Measurements from ENCODE around the gene PRRT1.
"Not testable (repeated sequence)": the region's sequence is repeated elsewhere in the genome, so short reads cannot be mapped to it uniquely, and the experiment has no call there.

PRRT1 gene

GRCh38 chr6:32190911-32191677, 39.4 kb upstream of the PRRT1 start:
- peaks cover 70% of the 10 kb centered on the region for H3K4me1 Mint-ChIP-seq (ENCODE audit: low read depth)
- H3K27me3 Mint-ChIP-seq: no peaks in the 10 kb centered on the region
- peak overlapping the region; percentile 94 for H3K4me3 Mint-ChIP-seq
- H3K36me3 Mint-ChIP-seq: peaks cover 7% of the 10 kb centered on the region
- peak overlapping the region; percentile 97 for H3K27ac Mint-ChIP-seq
- H3K9me3 Mint-ChIP-seq (ENCODE audit: low read depth): no peaks in the 10 kb centered on the region

DNA sequence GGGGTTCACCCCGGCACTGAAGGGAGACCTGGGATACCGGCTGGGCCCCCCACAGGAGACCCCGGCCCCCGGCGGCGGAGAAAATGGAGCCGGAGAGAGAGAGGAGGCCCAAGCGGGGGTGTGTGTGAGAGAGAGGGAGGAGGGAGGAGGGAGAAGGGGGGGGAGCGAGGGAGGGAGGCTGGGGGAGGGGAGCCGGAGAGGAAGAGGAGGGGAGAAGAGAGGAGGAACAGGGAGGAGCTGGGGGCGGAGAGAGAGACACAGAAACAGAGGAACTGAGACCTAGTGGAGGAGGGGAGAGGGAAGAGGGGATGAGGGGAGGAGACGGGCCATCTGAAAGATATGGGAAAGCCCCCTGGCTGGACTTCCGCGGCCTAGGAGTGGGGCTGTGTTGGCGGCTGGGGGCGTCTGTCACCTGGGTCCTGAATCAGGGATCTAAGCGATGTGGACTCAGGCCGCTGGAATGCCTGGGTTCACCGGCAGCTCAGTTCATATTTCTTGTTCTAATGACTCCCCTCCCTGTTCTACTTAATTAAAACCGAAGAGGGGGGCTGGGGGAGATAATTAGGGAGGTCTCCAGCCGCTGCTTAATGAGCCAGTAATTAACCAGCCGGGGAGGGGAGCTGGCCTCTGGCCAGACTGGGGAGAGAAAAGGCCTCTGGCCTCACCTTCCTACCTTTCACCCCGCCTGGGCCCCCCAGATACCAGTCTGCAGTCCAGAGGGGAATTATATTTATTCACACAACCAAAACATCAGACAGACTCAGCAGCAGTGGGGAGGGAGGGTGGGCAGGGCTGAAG, 38.5 kb upstream of the PRRT1 start, which contains the start of gene PBX2:
TSS of gene PBX2 (minus strand) at position 149 of the 798 bp plus-strand sequence. CDS start 287 bp downstream, outside the sequence.
- Mint-ChIP-seq H3K27me3 (no peaks in the 10 kb centered on the region), H3K4me1 (ENCODE audit: low read depth) (peaks cover 75% of the 10 kb centered on the region), H3K27ac (peak within 1 kb of the TSS; percentile 97), H3K4me3 (peak within 1 kb of the TSS; percentile 95), H3K9me3 (ENCODE audit: low read depth) (no peaks in the 10 kb centered on the region), H3K36me3 (peaks cover 11% of the 10 kb centered on the region)

DNA sequence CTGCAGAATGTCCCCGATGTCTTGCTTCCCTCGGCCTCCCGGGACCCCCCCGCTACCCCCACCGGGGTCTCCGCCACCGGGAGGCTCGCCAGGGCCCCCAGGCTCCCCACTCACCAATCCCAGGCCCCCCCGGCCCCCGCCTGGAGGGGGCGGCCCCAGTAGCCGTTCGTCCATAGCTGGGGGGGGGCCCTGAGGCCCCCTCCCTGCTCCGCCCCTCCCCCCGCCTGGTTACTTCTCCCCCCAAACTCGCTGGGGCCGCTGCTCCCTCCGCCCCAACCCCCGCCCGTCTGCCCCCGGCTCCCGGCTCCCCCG, 38.0 kb upstream of the PRRT1 start:
- Mint-ChIP-seq H3K4me3 (peak overlapping the region; percentile 95), H3K27me3 (no peaks in the 10 kb centered on the region), H3K27ac (peak overlapping the region; percentile 94)

GRCh38 chr6:32189069-32189741, 37.5 kb upstream of the PRRT1 start:
- H3K36me3 Mint-ChIP-seq: peaks cover 11% of the 10 kb centered on the region

More for the DNA sequence above, 38.0 kb upstream of the PRRT1 start:
- peaks cover 72% of the 10 kb centered on the region for H3K4me1 Mint-ChIP-seq (ENCODE audit: low read depth)
- no peaks in the 10 kb centered on the region for H3K9me3 Mint-ChIP-seq (ENCODE audit: low read depth)
- H3K36me3 Mint-ChIP-seq: peaks cover 11% of the 10 kb centered on the region

DNA sequence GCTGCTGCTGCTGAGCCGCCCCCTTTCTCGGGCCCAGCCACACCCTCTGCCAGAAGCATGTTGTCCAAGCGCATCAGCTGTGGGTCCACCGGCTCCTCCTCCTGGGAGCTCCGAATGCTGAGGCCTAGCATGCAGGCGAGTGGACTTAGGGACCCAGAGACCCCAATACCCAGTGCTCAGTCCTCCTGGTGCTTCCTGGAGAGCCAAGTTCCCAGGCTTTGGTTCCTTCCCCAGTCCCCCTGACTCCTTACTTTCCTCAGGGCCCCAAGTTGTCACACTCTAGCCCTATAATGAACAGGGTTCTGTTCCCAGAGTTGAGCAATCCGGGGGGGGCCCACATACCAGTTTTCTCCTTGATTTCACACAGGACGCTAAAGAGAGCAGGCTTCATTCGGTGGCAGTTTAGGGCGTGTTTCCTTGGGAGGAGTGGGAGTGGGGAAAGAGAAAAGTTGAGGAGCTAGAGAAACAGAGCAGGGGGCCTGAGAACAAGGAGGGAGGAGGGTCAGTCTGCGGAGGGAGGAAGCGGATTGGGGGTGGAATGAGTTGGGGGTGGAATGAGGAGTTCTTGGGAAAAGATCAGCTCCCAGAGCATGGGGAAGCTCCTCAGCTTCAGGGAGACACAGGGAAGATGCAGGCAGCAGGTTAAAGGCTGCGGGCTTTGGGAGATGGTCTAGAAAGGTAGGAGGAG, 36.8 kb upstream of the PRRT1 start:
- Mint-ChIP-seq H3K4me3 (peak overlapping the region; percentile 95), H3K9me3 (ENCODE audit: low read depth) (no peaks in the 10 kb centered on the region), H3K4me1 (ENCODE audit: low read depth) (peaks cover 62% of the 10 kb centered on the region), H3K27ac (peak overlapping the region; percentile 94), H3K36me3 (peaks cover 11% of the 10 kb centered on the region), H3K27me3 (no peaks in the 10 kb centered on the region)

More at GRCh38 chr6:32189069-32189741, 37.5 kb upstream of the PRRT1 start:
- Mint-ChIP-seq H3K27me3 (no peaks in the 10 kb centered on the region), H3K9me3 (ENCODE audit: low read depth) (no peaks in the 10 kb centered on the region), H3K27ac (peak overlapping the region; percentile 94), H3K4me3 (peak overlapping the region; percentile 95), H3K4me1 (ENCODE audit: low read depth) (peaks cover 68% of the 10 kb centered on the region)

DNA sequence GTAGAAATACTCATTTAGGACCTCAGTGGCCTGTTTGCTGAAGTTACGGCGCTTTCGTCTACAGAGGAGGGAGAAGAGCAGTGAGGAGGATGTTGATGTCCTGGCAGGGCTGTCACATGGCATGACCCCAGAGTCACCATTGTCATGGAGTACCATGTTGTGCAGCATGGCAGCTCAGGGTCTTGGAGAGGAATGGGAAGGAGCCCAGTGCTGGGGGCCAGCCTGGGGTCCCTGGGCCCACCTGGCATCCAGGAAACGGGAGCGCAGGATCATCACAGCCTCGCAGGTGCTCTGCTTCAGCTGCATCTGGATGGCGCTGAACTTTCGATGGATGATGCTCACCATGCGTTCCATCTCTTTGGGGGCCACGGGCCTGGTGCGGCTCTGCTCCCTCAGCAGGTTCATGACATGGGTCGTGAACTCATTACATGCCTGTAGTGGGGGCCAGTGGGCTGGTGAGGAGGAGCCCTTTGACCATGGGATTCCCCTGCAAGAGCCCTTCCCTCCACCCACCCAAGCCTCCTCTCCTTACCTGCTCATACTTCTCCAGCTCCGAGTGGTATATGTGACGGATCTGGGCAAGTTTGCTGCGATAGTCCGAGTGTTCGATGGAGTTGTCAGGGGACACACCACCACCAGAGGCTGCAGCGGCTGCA, 36.1 kb upstream of the PRRT1 start:
- Mint-ChIP-seq H3K4me3 (peak overlapping the region; percentile 95), H3K4me1 (ENCODE audit: low read depth) (peaks cover 56% of the 10 kb centered on the region), H3K36me3 (peaks cover 11% of the 10 kb centered on the region), H3K27ac (peak overlapping the region; percentile 94)
- H3K27me3 Mint-ChIP-seq; H3K9me3 Mint-ChIP-seq (ENCODE audit: low read depth): not testable (repeated sequence)

DNA sequence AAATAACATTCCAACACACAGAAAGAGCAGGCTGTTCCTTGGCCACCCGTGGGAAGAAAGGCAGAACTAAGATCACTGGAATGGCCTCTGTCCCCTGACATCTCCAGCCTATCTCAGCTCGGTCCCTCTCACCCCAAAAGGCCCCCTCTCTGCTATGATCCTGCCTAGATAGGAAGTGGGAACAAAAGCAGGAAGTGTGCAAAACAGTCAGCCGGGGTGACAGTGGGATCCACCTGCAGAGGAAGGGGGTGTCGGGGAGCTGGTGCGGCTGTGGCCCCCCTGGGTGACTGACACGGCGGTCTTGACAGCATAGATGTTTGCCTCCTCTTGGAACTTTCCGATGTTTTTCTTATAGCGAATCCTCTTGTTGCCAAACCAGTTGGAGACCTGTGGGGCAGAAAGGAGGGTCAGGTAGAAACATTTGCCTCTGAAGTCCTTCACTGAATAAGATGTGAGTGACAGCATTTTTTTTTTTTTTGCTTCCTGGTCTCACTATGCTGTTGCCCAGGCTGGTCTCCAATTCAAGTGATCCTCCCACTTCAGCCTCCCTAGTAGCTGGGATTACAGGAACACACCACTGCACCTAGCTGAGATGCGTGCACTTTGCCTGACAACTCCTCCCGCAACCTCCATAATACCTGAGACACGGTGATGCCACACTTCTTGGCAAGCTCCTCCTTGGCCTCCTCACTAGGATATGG, 35.4 kb upstream of the PRRT1 start:
- Mint-ChIP-seq H3K4me1 (ENCODE audit: low read depth) (peaks cover 56% of the 10 kb centered on the region), H3K4me3 (peak overlapping the region; percentile 95), H3K27ac (peak overlapping the region; percentile 94), H3K27me3 (no peaks in the 10 kb centered on the region), H3K36me3 (peaks cover 11% of the 10 kb centered on the region), H3K9me3 (ENCODE audit: low read depth) (no peaks in the 10 kb centered on the region)

DNA sequence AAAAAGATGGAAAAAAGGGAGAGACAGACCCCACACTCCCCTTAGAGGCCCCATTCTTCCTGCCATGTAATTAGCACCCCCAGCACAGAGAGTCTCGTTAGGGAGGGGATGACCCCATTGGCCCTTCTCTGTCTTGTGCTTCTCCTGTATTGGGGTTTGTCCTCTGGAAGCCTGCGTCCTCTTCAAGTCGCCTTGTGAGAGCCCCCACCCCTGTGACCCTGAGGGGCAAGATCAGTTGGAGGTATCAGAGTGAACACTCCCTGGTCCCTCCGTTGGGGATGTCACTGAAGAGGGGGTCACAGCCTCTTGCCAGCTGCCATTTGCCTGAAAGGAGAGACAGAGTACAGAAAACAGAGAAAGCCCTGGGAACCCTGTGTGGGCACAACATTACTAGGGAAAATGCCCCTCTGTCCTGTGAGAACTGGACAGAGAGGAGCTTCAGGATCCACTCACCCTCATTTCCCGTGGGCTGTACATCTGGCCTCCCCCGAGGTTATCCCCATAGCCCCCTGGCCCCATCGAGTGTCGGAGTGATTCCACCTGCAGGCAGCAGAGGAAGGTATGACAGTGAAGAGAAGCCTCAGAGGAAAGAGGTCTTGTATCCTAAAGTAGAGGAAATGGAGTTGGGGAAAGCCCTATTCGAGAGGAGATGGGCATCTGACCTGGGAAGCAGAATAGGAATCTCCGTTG, 34.6 kb upstream of the PRRT1 start:
- H3K9me3 Mint-ChIP-seq (ENCODE audit: low read depth); H3K27me3 Mint-ChIP-seq: not testable (repeated sequence)
- H3K27ac Mint-ChIP-seq: peak overlapping the region; percentile 94
- H3K4me1 Mint-ChIP-seq (ENCODE audit: low read depth): peaks cover 54% of the 10 kb centered on the region
- H3K4me3 Mint-ChIP-seq: peak overlapping the region; percentile 95
- H3K36me3 Mint-ChIP-seq: peaks cover 11% of the 10 kb centered on the region

- Mint-ChIP-seq H3K27ac (peak overlapping the region; percentile 94), H3K4me3 (peak overlapping the region; percentile 65), H3K36me3 (peaks cover 13% of the 10 kb centered on the region), H3K4me1 (ENCODE audit: low read depth) (peaks cover 52% of the 10 kb centered on the region)
- not testable (repeated sequence) for H3K27me3 Mint-ChIP-seq; H3K9me3 Mint-ChIP-seq (ENCODE audit: low read depth)
Observed at GRCh38 chr6:32185681-32186131, 34.0 kb upstream of the PRRT1 start.

DNA sequence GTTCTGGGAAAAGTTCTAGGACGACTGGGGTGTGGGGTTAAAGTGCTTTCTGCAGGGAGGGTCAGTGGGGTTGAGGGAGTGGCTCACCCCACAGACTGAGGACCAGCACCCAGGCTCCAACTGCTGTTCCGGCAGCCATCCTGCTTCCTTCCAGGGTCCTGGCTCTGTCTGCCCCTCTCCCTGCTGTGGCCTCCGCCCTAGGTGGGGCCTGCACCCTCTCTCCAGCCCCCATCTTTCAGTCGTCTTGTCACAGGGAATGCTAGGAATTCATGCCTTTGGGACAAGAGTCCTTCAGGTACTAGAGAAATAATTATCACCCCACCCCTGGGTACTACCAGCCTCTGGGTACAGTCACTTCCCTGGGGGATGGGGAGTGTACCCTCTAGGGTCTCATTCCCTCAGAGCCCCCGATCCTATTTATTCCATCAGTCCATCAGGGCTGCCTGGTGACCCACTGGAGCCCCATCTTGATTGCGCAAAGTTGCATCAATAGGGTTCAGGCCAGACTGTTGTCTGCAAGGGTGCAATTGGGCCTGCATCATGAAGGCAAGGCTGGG, 32.4 kb upstream of the PRRT1 start, which contains the start of gene AGER:
TSS of gene AGER (minus strand) at position 170 of the 557 bp plus-strand sequence. CDS start at position 139, 31 bp downstream.
- Mint-ChIP-seq H3K4me3 (no peak within 1 kb of the TSS), H3K27ac (peak within 1 kb of the TSS; percentile 61), H3K9me3 (ENCODE audit: low read depth) (no peaks in the 10 kb centered on the region), H3K4me1 (ENCODE audit: low read depth) (peaks cover 64% of the 10 kb centered on the region), H3K36me3 (peaks cover 15% of the 10 kb centered on the region), H3K27me3 (no peaks in the 10 kb centered on the region)

GRCh38 chr6:32183483-32184083, 31.8 kb upstream of the PRRT1 start:
- Mint-ChIP-seq H3K27ac (peak overlapping the region; percentile 46), H3K4me3 (no peak overlapping the region), H3K27me3 (no peaks in the 10 kb centered on the region), H3K36me3 (peaks cover 13% of the 10 kb centered on the region), H3K9me3 (ENCODE audit: low read depth) (no peaks in the 10 kb centered on the region), H3K4me1 (ENCODE audit: low read depth) (peaks cover 64% of the 10 kb centered on the region)

DNA sequence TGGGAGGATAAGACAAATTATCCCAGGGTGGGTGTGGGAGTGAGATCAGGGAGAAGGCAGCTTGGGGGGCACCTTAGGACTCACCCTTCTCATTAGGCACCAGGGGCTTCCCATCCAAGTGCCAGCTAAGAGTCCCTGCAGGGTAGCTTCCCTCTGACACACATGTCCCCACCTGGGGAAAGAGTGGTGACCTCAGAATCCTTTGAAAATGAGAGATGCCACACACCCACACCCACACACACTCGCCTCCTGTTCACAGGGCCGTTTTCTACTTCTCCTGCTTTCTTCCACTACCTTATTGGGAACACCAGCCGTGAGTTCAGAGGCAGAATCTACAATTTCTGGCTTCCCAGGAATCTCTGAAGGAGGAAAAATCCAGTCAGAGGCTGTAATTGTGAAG, 31.3 kb upstream of the PRRT1 start:
- no peak overlapping the region for H3K4me3 Mint-ChIP-seq
- H3K27ac Mint-ChIP-seq: peak overlapping the region; percentile 50
- no peaks in the 10 kb centered on the region for H3K9me3 Mint-ChIP-seq (ENCODE audit: low read depth)
- no peaks in the 10 kb centered on the region for H3K27me3 Mint-ChIP-seq
- peaks cover 13% of the 10 kb centered on the region for H3K36me3 Mint-ChIP-seq
- H3K4me1 Mint-ChIP-seq (ENCODE audit: low read depth): peaks cover 59% of the 10 kb centered on the region
